ENCODE measurements around the gene NUBP2.
A peak's percentile ranks its signal among the peaks of the same experiment; 100 is the strongest.

The NUBP2 gene

GRCh38 chr16:1782408-1783264 is at the start of gene NUBP2, which contains the start of gene SPSB3:
Gene NUBP2, plus strand, starts transcription at chr16:1782960. Its CDS starts 61 bp downstream, at chr16:1783021.
Gene SPSB3, minus strand, starts transcription at chr16:1782571. Its CDS starts 1,088 bp downstream, at chr16:1781483.
- peak; percentile 100 for DNase-seq

GRCh38 chr16:1734123-1734522 is 48.6 kb upstream of the NUBP2 start:
- DNase-seq = no peak

GRCh38 chr16:1734816-1735215 is 47.9 kb upstream of the NUBP2 start:
- DNase-seq = no peak

- no peak for DNase-seq
Measured at GRCh38 chr16:1740234-1740633, 42.5 kb upstream of the NUBP2 start.

- no peak for DNase-seq
Measured at GRCh38 chr16:1740781-1741490, 41.8 kb upstream of the NUBP2 start.

GRCh38 chr16:1741553-1742165 is 41.1 kb upstream of the NUBP2 start:
- no peak for DNase-seq

- DNase-seq = no peak
Measured at GRCh38 chr16:1743376-1744337, 39.1 kb upstream of the NUBP2 start.

GRCh38 chr16:1744338-1744840 is 38.4 kb upstream of the NUBP2 start:
- no peak for DNase-seq

- DNase-seq = no peak
Measured at GRCh38 chr16:1745181-1745899, 37.4 kb upstream of the NUBP2 start.

GRCh38 chr16:1745900-1746692 is 36.7 kb upstream of the NUBP2 start:
- DNase-seq = no peak

GRCh38 chr16:1746693-1747195 is 36.0 kb upstream of the NUBP2 start:
- no peak for DNase-seq

- no peak for DNase-seq
Measured at GRCh38 chr16:1747934-1748333, 34.8 kb upstream of the NUBP2 start.

GRCh38 chr16:1749152-1750117 is 33.3 kb upstream of the NUBP2 start:
- DNase-seq = no peak

GRCh38 chr16:1751946-1752345 is 30.8 kb upstream of the NUBP2 start:
- DNase-seq = no peak

- DNase-seq = no peak
Measured at GRCh38 chr16:1752853-1753252, 29.9 kb upstream of the NUBP2 start.

GRCh38 chr16:1754204-1754603 is 28.6 kb upstream of the NUBP2 start:
- no peak for DNase-seq

- no peak for DNase-seq
Measured at GRCh38 chr16:1757714-1758461, 24.9 kb upstream of the NUBP2 start.

GRCh38 chr16:1758923-1759322 is 23.8 kb upstream of the NUBP2 start:
- no peak for DNase-seq

Measured in NCI-H69 (cell line).